Mesendoderm (in vitro differentiated cells): ENCODE measurements around the gene MAEA.
"Not testable (repeated sequence)": the region's sequence is repeated elsewhere in the genome, so short reads cannot be mapped to it uniquely, and the experiment has no call there.

Source experiments
- DNase-seq: peaks from one replicate; pipeline ENCODE4 v3.0.0; 2013
- H2AK5ac ChIP-seq: 2 replicates; pipeline ENCODE4 v1.6.1; 2013; ENCODE audit warnings: low read length, inconsistent platforms
- H2BK120ac ChIP-seq: 2 replicates; pipeline ENCODE4 v1.6.1; 2013; ENCODE audit warnings: low read depth, mild to moderate bottlenecking, low read length, moderate library complexity, mixed read lengths
- H2BK15ac ChIP-seq: replicated peaks from 2 replicates; pipeline ENCODE4 v1.6.1; 2013; ENCODE audit warnings: low read depth, mild to moderate bottlenecking, moderate library complexity
- H2BK5ac ChIP-seq: 2 replicates; pipeline ENCODE4 v1.6.1; 2013; ENCODE audit warnings: low read length, inconsistent platforms
- H3K18ac ChIP-seq: 2 replicates; pipeline ENCODE4 v1.6.1; 2013; ENCODE audit warnings: mild to moderate bottlenecking, low read length, mixed read lengths
- H3K23ac ChIP-seq: one replicate; pipeline ENCODE4 v1.6.1; 2013; ENCODE audit warnings: low read length
- H3K27ac ChIP-seq: 2 replicates; pipeline ENCODE4 v1.5.1; 2013; ENCODE audit warnings: low read depth, mild to moderate bottlenecking, inconsistent platforms, low read length, moderate library complexity
- H3K27me3 ChIP-seq: 2 replicates; pipeline ENCODE4 v1.6.1; 2013; ENCODE audit warnings: low read length, control low read depth, mild to moderate bottlenecking, inconsistent platforms; ENCODE audit not compliant: insufficient read depth, poor library complexity
- H3K36me3 ChIP-seq: 2 replicates; pipeline ENCODE4 v1.6.1; 2013; ENCODE audit warnings: low read length, inconsistent platforms; ENCODE audit not compliant: control insufficient read depth, insufficient read depth
- H3K4ac ChIP-seq: one replicate; pipeline ENCODE4 v1.6.1; 2013; ENCODE audit warnings: low read depth, mild to moderate bottlenecking, low read length, moderate library complexity
- H3K4me1 ChIP-seq: 2 replicates; pipeline ENCODE4 v1.6.1; 2013; ENCODE audit warnings: low read depth, low read length, inconsistent platforms; ENCODE audit not compliant: control insufficient read depth
- H3K4me2 ChIP-seq: 2 replicates; pipeline ENCODE4 v1.6.1; 2013; ENCODE audit warnings: low read length
- H3K4me3 ChIP-seq: 2 replicates; pipeline ENCODE4 v1.5.1; 2013; ENCODE audit warnings: mild to moderate bottlenecking, low read length
- H3K56ac ChIP-seq: one replicate; pipeline ENCODE4 v1.6.1; 2013; ENCODE audit warnings: low read length
- H3K79me1 ChIP-seq: 2 replicates; pipeline ENCODE4 v1.6.1; 2013; ENCODE audit warnings: low read length, inconsistent platforms
- H3K79me2 ChIP-seq: 2 replicates; pipeline ENCODE4 v1.6.1; 2013; ENCODE audit warnings: mild to moderate bottlenecking, low read length; ENCODE audit not compliant: control insufficient read depth, insufficient read depth
- H3K9ac ChIP-seq: 2 replicates; pipeline ENCODE4 v1.6.1; 2013; ENCODE audit warnings: low read length, inconsistent platforms
- H4K5ac ChIP-seq: one replicate; pipeline ENCODE4 v1.6.1; 2013; ENCODE audit warnings: low read length
- H4K8ac ChIP-seq: one replicate; pipeline ENCODE4 v1.6.1; 2013; ENCODE audit warnings: low read depth, mild to moderate bottlenecking, control low read depth, low read length, moderate library complexity
- WGBS: extraction: QIAGEN DNeasy Blood & Tissue Kit; methylation state at CpG from one replicate; pipeline ENCODE4 v1.1.7; 2013; ENCODE audit warnings: low lambda C conversion rate, missing lambda C conversion rate; ENCODE audit not compliant: insufficient coverage; ENCODE audit errors: extremely low coverage; 5-methylcytosine and 5-hydroxymethylcytosine counted together

Gene MAEA

DNA sequence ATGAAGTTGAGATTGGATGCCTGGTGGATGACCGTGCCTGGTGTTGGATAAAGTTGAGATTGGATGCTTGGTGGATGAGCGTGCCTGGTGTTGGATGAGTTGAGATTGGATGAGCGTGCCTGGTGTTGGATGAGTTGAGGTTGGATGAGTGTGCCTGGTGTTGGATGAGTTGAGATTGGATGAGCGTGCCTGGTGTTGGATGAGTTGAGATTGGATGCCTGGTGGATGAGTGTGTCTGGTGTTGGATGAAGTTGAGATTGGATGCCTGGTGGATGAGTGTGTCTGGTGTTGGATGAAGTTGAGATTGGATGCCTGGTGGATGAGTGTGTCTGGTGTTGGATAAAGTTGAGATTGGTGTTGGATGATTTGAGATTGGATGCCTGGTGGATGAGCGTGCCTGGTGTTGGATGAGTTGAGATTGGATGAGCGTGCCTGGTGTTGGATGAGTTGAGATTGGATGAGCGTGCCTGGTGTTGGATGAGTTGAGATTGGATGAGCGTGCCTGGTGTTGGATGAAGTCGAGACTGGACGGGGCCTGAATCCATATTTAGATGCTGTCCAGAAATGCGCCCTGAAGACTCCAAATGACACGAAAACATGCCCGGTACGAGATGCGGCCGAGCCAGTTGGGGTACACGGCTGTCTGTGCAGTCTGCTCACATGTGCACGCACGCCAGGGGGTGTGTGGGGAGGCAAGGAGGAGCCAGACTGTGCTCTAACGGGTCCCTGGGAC lies 34.9 kb downstream of the MAEA start:
- H4K5ac ChIP-seq, H4K8ac ChIP-seq, H3K18ac ChIP-seq, H3K27ac ChIP-seq, H3K27me3 ChIP-seq, H3K36me3 ChIP-seq, H3K4ac ChIP-seq, H2BK15ac ChIP-seq, H2BK120ac ChIP-seq, H3K4me3 ChIP-seq, H3K4me2 ChIP-seq, H3K4me1 ChIP-seq, DNase-seq, H2BK5ac ChIP-seq, H2AK5ac ChIP-seq, H3K79me1 ChIP-seq, H3K23ac ChIP-seq, H3K79me2 ChIP-seq, H3K9ac ChIP-seq, H3K56ac ChIP-seq: not testable (repeated sequence)
- WGBS = 100% methylated on average over 4 of the region's 20 CpGs

GRCh38 chr4:1325176-1325480 lies 35.4 kb downstream of the MAEA start:
- Histone ChIP-seq H3K27me3 (no peaks in the 10 kb centered on the region), H3K79me1 (peaks cover 4% of the 10 kb centered on the region), H3K4me3 (no peak overlapping the region), H2BK5ac (no peak overlapping the region), H3K27ac (no peak overlapping the region), H2BK15ac (no peak overlapping the region), H2BK120ac (no peak overlapping the region), H4K5ac (no peak overlapping the region), H3K36me3 (peaks cover 2% of the 10 kb centered on the region), H2AK5ac (no peak overlapping the region), H3K9ac (no peak overlapping the region), H3K23ac (no peak overlapping the region), H3K79me2 (no peaks in the 10 kb centered on the region), H3K4ac (no peak overlapping the region), H3K56ac (no peak overlapping the region), H3K4me2 (no peak overlapping the region), H3K18ac (no peak overlapping the region), H4K8ac (no peak overlapping the region), H3K4me1 (no peaks in the 10 kb centered on the region)
- WGBS = no CpG with 5 or more reads among the region's 11 CpGs
- no peak for DNase-seq

DNA sequence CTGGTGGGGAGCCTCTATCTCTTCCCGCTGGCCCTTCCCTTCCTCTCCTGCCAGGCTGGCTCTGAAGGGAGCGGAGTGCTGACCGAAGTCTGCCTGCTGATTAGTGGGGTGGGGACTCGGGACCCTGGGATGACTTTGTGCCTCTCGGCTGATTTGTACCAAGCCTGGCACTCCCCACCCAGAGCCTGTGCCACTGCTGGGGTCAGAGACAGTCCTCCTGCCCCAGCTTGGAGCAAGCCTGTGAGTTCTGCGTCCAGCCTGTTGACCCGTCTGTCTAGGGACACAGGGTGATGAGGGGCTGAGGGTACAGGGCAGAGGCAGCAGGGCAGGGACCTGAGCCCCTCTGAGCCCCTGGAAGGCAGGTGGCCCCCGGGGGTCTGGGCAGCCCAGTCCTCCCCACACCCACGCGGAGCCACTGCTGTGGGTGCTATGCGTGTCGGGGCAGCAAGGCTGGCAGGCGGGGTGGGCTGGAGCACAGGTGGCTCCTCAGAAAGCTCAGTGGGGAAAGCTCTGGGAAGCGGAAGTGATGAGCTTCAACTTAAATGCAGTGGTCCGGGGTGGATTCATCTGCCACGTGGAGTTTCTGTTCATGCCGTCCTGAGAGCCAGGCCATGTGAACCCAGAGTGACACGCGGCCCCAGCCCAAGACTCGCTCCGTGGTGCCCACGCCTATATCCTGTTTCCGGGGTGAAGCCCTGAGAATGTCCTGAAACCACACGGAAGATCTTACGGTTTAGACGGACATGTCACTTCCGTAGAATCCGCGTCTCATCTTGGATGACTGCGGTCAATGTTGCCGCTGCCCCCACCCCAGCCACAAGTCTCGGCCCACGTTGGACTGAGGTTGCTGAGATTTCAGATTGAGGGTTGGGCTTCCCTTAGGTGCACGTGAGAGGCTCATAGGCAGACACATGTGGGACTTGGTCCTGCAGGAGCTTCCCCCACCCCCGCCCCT lies 36.3 kb downstream of the MAEA start:
- Histone ChIP-seq H3K23ac (no peak overlapping the region), H3K79me2 (no peaks in the 10 kb centered on the region), H3K4me3 (no peak overlapping the region), H3K56ac (no peak overlapping the region), H3K18ac (no peak overlapping the region), H4K8ac (no peak overlapping the region), H3K4me1 (no peaks in the 10 kb centered on the region), H2BK15ac (no peak overlapping the region), H3K79me1 (peaks cover 6% of the 10 kb centered on the region), H4K5ac (no peak overlapping the region), H3K4ac (no peak overlapping the region), H3K36me3 (peaks cover 2% of the 10 kb centered on the region), H3K9ac (no peak overlapping the region), H2AK5ac (no peak overlapping the region), H2BK120ac (no peak overlapping the region), H3K27me3 (no peaks in the 10 kb centered on the region), H3K4me2 (no peak overlapping the region), H3K27ac (no peak overlapping the region), H2BK5ac (no peak overlapping the region)
- WGBS = no CpG with 5 or more reads among the region's 35 CpGs
- no peak for DNase-seq

DNA sequence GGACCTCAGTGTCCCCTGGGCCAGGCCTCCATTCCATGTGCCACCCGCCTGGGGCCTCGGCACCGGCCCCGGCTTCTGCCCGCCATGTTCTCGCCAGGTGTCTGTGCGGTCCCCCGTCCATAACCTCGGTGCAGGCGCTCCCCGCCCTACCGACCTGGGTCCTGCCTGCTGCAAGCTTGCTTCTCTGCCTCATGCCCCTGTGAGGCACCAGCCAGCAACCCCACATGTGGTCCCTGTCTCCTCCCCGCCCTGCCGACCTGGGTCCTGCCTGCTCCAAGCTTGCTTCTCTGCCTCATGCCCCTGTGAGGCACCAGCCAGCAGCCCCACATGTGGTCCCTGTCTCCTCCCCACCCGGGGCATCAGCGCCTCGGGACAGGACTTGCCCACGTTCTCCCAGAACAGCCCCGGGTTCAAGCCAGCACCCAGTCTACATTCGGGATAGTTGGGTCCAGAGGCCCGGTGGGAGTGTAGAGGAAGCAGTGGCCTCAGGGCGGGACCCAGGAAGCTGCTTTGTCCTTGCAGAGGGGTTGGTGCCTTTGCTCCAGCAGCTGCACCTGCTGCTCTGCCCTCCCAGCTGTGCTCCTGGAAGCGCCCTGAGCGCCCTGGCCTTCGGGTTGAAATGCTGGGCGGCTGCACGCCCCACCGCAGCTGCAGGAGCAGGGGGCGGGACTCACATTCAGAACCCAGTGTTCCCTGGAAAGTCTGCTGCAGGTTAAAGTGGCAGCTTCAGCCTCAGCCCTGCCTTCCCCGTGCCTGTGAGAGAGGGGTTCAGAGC lies 37.2 kb downstream of the MAEA start:
- Histone ChIP-seq H3K36me3 (peaks cover 2% of the 10 kb centered on the region), H3K4me2 (no peak overlapping the region), H3K9ac (no peak overlapping the region), H3K18ac (no peak overlapping the region), H3K23ac (no peak overlapping the region), H2BK15ac (no peak overlapping the region), H3K79me2 (no peaks in the 10 kb centered on the region), H3K27me3 (no peaks in the 10 kb centered on the region), H2AK5ac (no peak overlapping the region), H3K4ac (no peak overlapping the region), H4K5ac (no peak overlapping the region), H3K79me1 (peaks cover 2% of the 10 kb centered on the region), H2BK5ac (no peak overlapping the region), H3K4me3 (no peak overlapping the region), H2BK120ac (no peak overlapping the region), H3K27ac (no peak overlapping the region), H3K56ac (no peak overlapping the region), H3K4me1 (no peaks in the 10 kb centered on the region), H4K8ac (no peak overlapping the region)
- no peak for DNase-seq
- WGBS = no CpG with 5 or more reads among the region's 30 CpGs

DNA sequence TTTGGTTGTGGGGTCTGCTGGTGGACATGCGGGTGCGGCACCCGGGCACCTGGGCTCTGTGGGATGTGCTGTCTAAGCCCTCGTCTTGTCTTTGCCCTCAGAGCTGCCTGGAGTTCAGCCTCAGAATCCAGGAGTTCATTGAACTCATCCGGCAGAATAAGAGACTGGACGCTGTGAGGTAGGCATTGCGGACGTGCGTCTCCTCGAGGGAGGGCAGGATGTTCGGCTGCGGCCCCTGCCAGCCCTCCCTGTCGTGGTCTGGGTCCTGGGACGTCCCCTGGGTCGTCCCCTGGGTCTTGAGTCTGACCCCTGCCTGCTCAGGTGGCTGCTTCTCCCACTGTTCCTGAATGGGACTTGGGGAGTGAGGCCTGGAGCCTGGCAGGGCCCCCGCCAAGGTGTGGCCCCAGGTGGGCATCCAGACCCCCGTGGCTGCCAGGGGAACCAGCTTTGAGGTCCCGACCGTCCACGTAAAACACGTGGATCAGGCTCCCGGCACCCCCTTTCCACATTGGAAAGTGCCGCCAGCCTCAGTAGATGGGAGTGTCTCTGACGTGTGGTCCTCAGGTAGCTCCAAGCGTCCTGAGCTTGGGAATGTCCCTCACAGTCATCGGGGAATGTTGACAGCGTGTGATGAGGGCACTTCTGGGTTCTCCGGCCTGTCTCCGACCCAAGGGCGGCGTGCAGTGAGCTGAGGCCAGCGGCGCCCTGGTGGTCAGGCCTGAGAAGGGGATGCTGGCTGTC lies 38.0 kb downstream of the MAEA start:
- H3K4me1 ChIP-seq = no peaks in the 10 kb centered on the region
- H2BK15ac ChIP-seq = no peak overlapping the region
- peaks cover 2% of the 10 kb centered on the region for H3K79me1 ChIP-seq
- H3K4me3 ChIP-seq = no peak overlapping the region
- no peak overlapping the region for H2AK5ac ChIP-seq
- H2BK120ac ChIP-seq = no peak overlapping the region
- WGBS = no CpG with 5 or more reads among the region's 33 CpGs
- H3K18ac ChIP-seq = no peak overlapping the region
- H3K36me3 ChIP-seq = peaks cover 3% of the 10 kb centered on the region
- no peak overlapping the region for H3K23ac ChIP-seq
- no peaks in the 10 kb centered on the region for H3K79me2 ChIP-seq
- no peak overlapping the region for H3K56ac ChIP-seq
- no peak overlapping the region for H3K9ac ChIP-seq
- no peak for DNase-seq
- H3K27ac ChIP-seq = no peak overlapping the region
- H3K4ac ChIP-seq = no peak overlapping the region
- H3K27me3 ChIP-seq = no peaks in the 10 kb centered on the region
- no peak overlapping the region for H4K8ac ChIP-seq
- no peak overlapping the region for H2BK5ac ChIP-seq
- no peak overlapping the region for H4K5ac ChIP-seq
- H3K4me2 ChIP-seq = no peak overlapping the region
